HG02763 (cell line): ENCODE results near the gene GALNT10.
"Not testable (repeated sequence)": the region's sequence is repeated elsewhere in the genome, so short reads cannot be mapped to it uniquely, and the experiment has no call there.

ENCODE experiments used
- ATAC-seq: cut with Tn5 transposase; IDR thresholded peaks from one replicate; pipeline ENCODE4 v1.9.1; 2021; ENCODE audit warnings: mild to moderate bottlenecking, moderate library complexity; ENCODE audit not compliant: unreplicated experiment

GALNT10 gene

GRCh38 chr5:154346427-154346826 is 155.9 kb downstream of the GALNT10 start:
- ATAC-seq: no peak

DNA sequence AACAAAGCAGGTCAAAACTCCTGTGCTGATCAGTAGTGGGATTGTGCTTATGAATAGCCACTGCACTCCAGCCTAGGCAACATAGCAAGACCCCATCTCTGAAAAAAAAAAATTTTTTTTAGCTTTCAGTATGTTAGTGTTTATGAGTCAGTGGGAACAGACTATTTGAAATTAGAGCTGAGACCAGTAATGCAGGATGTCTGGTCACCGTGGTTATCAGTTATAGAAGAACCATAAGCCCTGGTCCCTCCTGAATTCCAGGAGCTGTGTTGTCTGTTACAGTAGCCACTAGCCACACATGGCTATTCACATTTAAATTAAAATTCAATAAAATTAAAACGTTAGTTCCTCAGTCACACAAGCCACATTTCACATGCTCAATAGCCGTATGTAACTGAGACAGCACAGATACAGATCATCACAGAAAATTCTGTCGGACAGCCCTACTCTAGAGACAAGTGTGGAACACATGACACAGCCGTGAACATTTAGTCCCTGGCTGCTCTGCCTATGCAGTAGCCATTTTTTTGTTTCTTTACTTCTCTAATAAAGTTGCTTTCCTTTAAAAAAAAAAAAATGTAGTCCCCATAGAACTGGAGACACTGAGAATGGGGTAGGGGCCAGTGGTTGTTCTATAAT is 159.2 kb downstream of the GALNT10 start:
- no peak for ATAC-seq

- no peak for ATAC-seq
These were observed 160.6 kb downstream of the GALNT10 start for GRCh38 chr5:154351141-154351540.

DNA sequence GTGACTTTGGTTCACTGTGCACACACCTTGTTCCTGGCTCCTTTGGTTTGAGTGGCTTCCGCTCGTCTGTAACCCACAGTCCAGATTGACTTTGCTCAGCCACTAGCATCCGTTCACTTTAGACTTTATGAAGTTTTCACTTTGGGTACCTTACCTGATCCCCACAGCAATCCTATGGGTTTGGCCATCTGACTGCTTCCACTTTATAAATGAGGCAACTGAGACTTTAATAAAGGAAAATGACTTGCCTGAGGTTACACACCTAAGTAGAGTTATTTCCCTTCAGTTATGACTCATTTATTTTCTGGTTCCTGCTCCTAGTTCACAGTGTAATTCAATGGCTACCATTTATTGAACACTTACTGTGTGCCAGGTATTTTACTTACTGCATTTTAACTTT is 161.0 kb downstream of the GALNT10 start:
- ATAC-seq: no peak

DNA sequence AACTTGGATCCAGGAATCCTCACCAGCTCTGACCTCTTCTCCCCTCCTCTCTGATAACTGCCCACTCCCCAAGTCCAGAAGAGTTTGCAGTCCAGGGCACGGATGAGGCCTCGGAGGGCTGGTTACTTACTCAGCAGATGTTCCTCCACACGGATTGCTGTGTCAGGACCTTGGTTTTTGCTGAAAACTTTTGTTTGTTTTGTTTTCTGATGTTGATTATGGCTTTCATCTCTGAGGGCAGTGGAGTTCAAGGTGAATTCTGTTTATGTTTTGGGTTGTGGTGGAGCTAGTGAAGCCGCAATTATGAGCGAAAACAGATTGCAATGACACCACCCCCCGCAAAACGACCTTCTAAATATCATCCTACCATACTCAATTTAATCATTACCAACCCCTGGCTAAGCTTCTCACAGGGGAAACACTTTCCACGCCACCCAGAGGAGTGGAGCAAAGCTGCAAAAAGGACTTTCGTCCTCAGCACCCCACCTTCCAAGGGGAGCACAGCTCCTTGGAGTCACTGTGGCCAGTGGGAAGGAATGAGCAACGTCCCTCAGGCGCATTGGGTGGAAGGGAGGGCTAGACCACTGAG is 162.5 kb downstream of the GALNT10 start:
- no peak for ATAC-seq

GRCh38 chr5:154355129-154355611 is 164.6 kb downstream of the GALNT10 start:
- no peak for ATAC-seq

GRCh38 chr5:154356020-154356655 is 165.6 kb downstream of the GALNT10 start:
- ATAC-seq: no peak

DNA sequence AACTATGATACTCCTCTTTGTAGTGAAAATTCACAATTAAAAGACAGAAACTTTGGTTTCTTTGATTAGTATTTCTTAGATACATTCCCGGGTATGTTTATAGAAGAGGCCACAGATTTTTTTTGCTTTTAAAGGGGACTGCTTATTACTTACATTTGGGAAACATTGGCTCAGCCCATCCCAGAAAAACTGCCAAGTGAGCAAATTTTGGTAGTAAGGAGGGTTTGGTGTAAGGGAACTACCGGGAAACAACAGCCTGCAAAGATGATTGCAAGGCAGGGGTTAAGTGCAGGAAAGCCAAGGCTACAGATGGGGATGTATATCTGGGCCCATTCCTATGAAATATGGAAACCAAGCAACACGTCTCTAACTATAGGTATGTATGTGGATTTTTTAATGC is 166.4 kb downstream of the GALNT10 start:
- no peak for ATAC-seq

DNA sequence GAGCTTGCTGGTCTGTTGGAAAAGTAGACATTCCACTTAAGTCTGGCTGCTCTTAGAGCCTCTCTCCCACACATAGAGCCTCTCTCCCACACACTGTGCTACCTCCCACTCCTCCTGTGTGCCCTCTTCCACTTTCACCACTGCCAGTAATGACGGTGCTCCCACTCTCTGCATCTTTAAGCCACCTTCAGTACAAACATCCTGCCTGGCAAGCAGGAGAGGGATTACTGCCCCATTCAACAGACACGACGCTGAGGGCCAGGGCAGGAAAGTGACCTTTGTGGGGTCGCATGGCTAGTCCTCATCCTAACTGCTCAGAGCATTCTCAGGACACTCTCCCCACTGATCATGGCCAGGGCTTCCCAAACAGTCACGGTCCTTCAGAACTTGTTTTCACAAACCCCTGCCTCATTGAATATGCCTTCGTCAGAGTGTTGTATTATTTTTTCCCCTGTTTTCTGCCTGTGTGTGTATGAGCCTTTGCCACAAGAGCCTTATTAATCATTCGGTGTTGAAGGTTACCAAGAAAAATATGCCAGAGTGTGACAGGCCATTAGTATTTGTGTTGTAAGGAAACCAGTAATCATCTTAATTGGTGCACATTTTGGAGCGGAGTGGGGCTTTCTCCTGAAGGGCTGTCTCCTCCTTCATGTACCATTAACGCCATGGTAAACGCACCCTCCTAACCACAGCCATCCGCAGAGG is 168.1 kb downstream of the GALNT10 start:
- ATAC-seq: no peak

DNA sequence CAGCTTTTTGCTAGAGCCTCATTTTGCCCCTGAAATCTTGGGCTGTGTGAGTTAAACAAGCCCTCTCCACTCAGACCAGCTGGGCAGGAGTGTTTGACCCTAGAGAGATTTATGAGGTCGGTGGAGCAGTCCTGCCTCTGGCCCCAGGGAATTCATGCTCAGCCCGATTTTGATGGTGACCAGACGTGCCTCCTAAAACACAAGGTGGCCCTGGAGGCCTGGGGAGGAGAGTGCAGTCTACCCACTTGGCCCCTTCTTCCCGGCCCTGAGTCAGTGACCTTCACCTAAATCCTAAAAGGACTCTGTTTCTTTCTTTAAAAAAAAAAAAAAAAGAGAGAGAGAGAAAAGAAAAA is 168.7 kb downstream of the GALNT10 start:
- no peak for ATAC-seq

- not testable (repeated sequence) for ATAC-seq
These were observed 169.7 kb downstream of the GALNT10 start for GRCh38 chr5:154360241-154360640.

DNA sequence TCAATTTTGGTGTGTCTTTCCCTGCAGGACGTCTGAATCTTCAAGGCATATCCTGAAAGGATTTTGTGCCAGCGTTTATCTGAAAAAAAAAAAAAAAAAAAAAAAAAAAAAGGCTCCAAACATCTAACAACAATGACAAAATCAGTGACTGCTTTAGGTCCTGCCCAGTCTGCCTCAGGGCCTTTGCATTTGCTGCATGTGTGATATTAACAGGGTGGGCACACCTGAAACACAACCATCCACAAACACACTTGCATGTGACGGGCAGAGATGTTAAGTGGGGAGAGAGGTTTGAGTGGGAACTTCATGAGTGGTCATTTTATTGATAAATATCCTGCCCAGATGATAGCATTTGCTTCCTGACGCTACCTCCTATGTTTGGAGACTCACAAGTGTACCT is 172.9 kb downstream of the GALNT10 start:
- no peak for ATAC-seq

DNA sequence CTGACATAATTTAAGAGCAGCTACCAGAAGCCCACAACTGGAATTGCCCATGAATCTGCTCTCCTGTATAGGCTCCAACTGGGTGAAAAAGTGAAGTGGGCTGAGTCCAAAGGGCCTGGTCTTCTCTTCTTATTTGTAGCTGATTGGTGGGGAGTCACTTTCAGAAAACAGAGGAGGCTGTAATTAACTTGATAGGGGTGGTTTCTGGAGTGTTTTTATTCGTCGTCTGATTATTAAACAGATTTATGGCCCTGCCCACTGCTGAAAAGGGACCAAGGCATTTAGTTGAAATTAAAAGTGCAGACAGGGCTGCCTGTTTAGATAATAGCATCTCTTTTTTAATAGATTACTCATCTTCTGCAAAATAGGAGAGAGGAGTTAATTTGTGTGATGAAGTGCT is 174.2 kb downstream of the GALNT10 start:
- no peak for ATAC-seq

GRCh38 chr5:154365823-154366222 is 175.3 kb downstream of the GALNT10 start:
- ATAC-seq: no peak

GRCh38 chr5:154366353-154366752 is 175.8 kb downstream of the GALNT10 start:
- ATAC-seq: no peak

DNA sequence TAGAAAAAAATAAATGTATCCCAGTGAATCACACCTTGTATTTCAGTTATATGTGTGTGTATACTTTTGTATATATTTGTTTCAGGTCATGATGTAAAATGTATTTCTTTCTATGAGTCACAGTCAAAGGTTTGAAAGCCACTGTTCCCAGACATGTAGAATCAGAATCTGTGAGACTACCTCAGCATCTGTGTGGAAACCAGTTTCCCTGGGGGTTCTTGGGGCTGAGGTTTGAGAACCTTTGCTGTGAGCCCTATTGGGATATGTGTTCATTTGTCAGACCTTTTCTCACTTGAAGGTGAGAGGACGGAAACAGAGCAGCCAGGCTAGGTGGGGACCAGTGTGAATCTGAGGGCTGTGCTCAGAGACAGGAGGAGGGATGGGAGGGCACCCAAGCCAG is 176.6 kb downstream of the GALNT10 start:
- peak; percentile 44 for ATAC-seq

GRCh38 chr5:154368041-154368800 is 177.7 kb downstream of the GALNT10 start:
- no peak for ATAC-seq

GRCh38 chr5:154369682-154370081 is 179.1 kb downstream of the GALNT10 start:
- no peak for ATAC-seq

GRCh38 chr5:154370119-154370518 is 179.6 kb downstream of the GALNT10 start:
- ATAC-seq: no peak

DNA sequence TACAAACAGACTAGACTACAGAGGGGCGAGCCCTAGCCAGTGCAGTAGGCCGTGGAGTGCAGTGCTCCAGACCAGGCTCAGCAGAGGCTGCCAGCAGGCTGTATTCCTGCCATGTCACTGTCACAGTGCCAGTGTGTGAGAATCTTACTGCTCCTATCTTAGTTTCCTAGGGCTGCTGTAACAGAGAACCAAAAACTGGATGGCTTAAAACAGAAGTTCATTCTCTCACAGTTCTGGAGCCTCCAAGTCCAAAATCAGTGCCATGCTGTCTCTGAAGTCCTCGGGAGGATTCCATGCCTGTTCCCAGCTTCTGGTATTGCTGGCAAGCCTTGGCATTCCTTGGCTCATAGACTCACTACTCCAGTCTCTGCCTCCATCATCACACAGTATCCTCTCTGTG is 180.3 kb downstream of the GALNT10 start:
- no peak for ATAC-seq

- ATAC-seq: no peak
These were observed 181.2 kb downstream of the GALNT10 start for GRCh38 chr5:154371687-154372086.
